ENCODE results near the gene PLXDC1. TPM values are rescaled to one million over a fixed set of nuclear protein-coding genes. Genes with fewer than 3 reads are reported as not detected.

The PLXDC1 gene
- total and polyA plus RNA-seq, 2 donors (not counting 1 experiment from before 2014, with no cell fraction given), result 5.8 to 6.3 TPM

- Histone ChIP-seq H2AFZ (ENCODE audit: low read length) (no peak overlapping the region), H3K36me3 (ENCODE audit: control insufficient read depth, insufficient read depth, low read length) (no peaks in the 10 kb centered on the region), H3K79me2 (ENCODE audit: control insufficient read depth, insufficient read depth, low read length) (no peaks in the 10 kb centered on the region), H3K4me3 (replicated peaks in 1 of 4; ENCODE audit: control extremely low read depth in 1 of 4, insufficient read depth in 1 of 4, low read depth in 3 of 4, low read length in 4 of 4) (no peak overlapping the region), H3K27me3 (ENCODE audit: control insufficient read depth, insufficient read depth, low read length) (no peaks in the 10 kb centered on the region), H3K9me3 (ENCODE audit: control insufficient read depth, insufficient read depth, low read depth, low read length) (no peaks in the 10 kb centered on the region), H4K20me1 (ENCODE audit: control insufficient read depth, extremely low read depth, insufficient read depth, low read length) (no peaks in the 10 kb centered on the region), H3K27ac (ENCODE audit: insufficient read depth, low read length) (no peak overlapping the region), H3K4me2 (ENCODE audit: extremely low read depth, insufficient read depth, low read length) (no peak overlapping the region), H3K4me1 (ENCODE audit: control insufficient read depth, extremely low read depth, insufficient read depth, low read length) (peaks cover 25% of the 10 kb centered on the region), H3K9ac (ENCODE audit: insufficient read depth, low read length) (no peak overlapping the region)
- no peak for TF ChIP-seq EZH2 (IDR thresholded peaks at IDR 0.05; ENCODE audit: low read length, missing control alignments)
- no peak for TF ChIP-seq CTCF (conservative IDR thresholded peaks at IDR 0.05 in 1 of 2, IDR thresholded peaks at IDR 0.05 in 1 of 2; ENCODE audit: low read depth in 1 of 2, low read length in 2 of 2)
- no peak for DNase-seq (ENCODE audit: low read depth in 2 of 2)
These were observed 9.3 kb downstream of the PLXDC1 start for GRCh38 chr17:39141915-39142664.

- Histone ChIP-seq H3K4me3 (replicated peaks in 1 of 4; ENCODE audit: control extremely low read depth in 1 of 4, insufficient read depth in 1 of 4, low read depth in 3 of 4, low read length in 4 of 4) (no peak overlapping the region), H3K4me1 (ENCODE audit: control insufficient read depth, extremely low read depth, insufficient read depth, low read length) (peaks cover 25% of the 10 kb centered on the region), H3K9ac (ENCODE audit: insufficient read depth, low read length) (no peak overlapping the region), H3K9me3 (ENCODE audit: control insufficient read depth, insufficient read depth, low read depth, low read length) (no peaks in the 10 kb centered on the region), H3K4me2 (ENCODE audit: extremely low read depth, insufficient read depth, low read length) (no peak overlapping the region), H3K27me3 (ENCODE audit: control insufficient read depth, insufficient read depth, low read length) (no peaks in the 10 kb centered on the region), H2AFZ (ENCODE audit: low read length) (no peak overlapping the region), H3K79me2 (ENCODE audit: control insufficient read depth, insufficient read depth, low read length) (no peaks in the 10 kb centered on the region), H4K20me1 (ENCODE audit: control insufficient read depth, extremely low read depth, insufficient read depth, low read length) (no peaks in the 10 kb centered on the region), H3K36me3 (ENCODE audit: control insufficient read depth, insufficient read depth, low read length) (no peaks in the 10 kb centered on the region), H3K27ac (ENCODE audit: insufficient read depth, low read length) (no peak overlapping the region)
- TF ChIP-seq EZH2 (IDR thresholded peaks at IDR 0.05; ENCODE audit: low read length, missing control alignments) (no peak), CTCF (conservative IDR thresholded peaks at IDR 0.05 in 1 of 2, IDR thresholded peaks at IDR 0.05 in 1 of 2; ENCODE audit: low read depth in 1 of 2, low read length in 2 of 2) (no peak)
- DNase-seq (ENCODE audit: low read depth in 2 of 2), result no peak
These were observed 10.1 kb downstream of the PLXDC1 start for GRCh38 chr17:39141294-39141693.

- DNase-seq (ENCODE audit: low read depth in 2 of 2), result no peak
- Histone ChIP-seq H3K27ac (ENCODE audit: insufficient read depth, low read length) (peak overlapping the region; percentile 67), H3K4me2 (ENCODE audit: extremely low read depth, insufficient read depth, low read length) (peak overlapping the region; percentile 6), H3K4me1 (ENCODE audit: control insufficient read depth, extremely low read depth, insufficient read depth, low read length) (peaks cover 20% of the 10 kb centered on the region), H2AFZ (ENCODE audit: low read length) (no peak overlapping the region), H3K4me3 (replicated peaks in 1 of 4; ENCODE audit: control extremely low read depth in 1 of 4, insufficient read depth in 1 of 4, low read depth in 3 of 4, low read length in 4 of 4) (no peak overlapping the region), H3K9me3 (ENCODE audit: control insufficient read depth, insufficient read depth, low read depth, low read length) (no peaks in the 10 kb centered on the region), H3K27me3 (ENCODE audit: control insufficient read depth, insufficient read depth, low read length) (no peaks in the 10 kb centered on the region), H4K20me1 (ENCODE audit: control insufficient read depth, extremely low read depth, insufficient read depth, low read length) (no peaks in the 10 kb centered on the region), H3K36me3 (ENCODE audit: control insufficient read depth, insufficient read depth, low read length) (no peaks in the 10 kb centered on the region), H3K9ac (ENCODE audit: insufficient read depth, low read length) (no peak overlapping the region), H3K79me2 (ENCODE audit: control insufficient read depth, insufficient read depth, low read length) (no peaks in the 10 kb centered on the region)
- no peak for TF ChIP-seq EZH2 (IDR thresholded peaks at IDR 0.05; ENCODE audit: low read length, missing control alignments)
- no peak for TF ChIP-seq CTCF (conservative IDR thresholded peaks at IDR 0.05 in 1 of 2, IDR thresholded peaks at IDR 0.05 in 1 of 2; ENCODE audit: low read depth in 1 of 2, low read length in 2 of 2)
These were observed 11.9 kb downstream of the PLXDC1 start for GRCh38 chr17:39139561-39139960.

Data from fibroblast of lung (primary cell).